22Rv1 (cell line): Measurements from ENCODE around the gene UBE2C.

Experiments
- H3K27ac ChIP-seq: fragments of 450-650 bp; 2 replicates; pipeline ENCODE4 v1.5.1; 2017
- ZFX ChIP-seq: fragments of 450-650 bp; IDR thresholded peaks from 2 replicates; pipeline ENCODE4 v1.6.1; 2017; ENCODE audit warnings: antibody characterized with exemption, borderline replicate concordance
- TF ChIP-seq, protein P1 (sequence below): fragments of 450-650 bp; IDR thresholded peaks from 2 replicates; pipeline ENCODE4 v1.5.1; 2017; ENCODE audit warnings: mild to moderate bottlenecking

The UBE2C gene

DNA sequence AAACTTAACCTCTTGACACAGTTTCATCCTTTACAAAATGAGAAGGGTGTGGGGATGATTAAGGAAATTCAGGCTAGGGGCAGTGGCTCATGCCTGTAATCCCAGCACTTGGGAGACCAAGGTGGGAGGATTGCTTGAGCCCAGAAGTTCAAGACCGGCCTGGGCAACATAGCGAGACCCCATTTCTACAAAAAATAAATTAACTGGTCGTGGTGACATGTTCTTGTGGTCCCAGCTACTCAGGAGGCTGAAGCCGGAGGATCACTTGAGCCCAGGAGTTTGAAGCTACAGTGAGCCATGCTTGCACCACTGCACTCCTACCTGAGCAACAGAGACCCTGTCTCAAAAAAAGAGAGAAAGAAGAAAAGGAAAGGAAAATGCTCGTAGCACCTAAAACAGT, 54.0 kb downstream of the UBE2C start:
- no peak overlapping the region for H3K27ac ChIP-seq
- no peak for TF ChIP-seq ZFX
- TF ChIP-seq, protein P1, sequence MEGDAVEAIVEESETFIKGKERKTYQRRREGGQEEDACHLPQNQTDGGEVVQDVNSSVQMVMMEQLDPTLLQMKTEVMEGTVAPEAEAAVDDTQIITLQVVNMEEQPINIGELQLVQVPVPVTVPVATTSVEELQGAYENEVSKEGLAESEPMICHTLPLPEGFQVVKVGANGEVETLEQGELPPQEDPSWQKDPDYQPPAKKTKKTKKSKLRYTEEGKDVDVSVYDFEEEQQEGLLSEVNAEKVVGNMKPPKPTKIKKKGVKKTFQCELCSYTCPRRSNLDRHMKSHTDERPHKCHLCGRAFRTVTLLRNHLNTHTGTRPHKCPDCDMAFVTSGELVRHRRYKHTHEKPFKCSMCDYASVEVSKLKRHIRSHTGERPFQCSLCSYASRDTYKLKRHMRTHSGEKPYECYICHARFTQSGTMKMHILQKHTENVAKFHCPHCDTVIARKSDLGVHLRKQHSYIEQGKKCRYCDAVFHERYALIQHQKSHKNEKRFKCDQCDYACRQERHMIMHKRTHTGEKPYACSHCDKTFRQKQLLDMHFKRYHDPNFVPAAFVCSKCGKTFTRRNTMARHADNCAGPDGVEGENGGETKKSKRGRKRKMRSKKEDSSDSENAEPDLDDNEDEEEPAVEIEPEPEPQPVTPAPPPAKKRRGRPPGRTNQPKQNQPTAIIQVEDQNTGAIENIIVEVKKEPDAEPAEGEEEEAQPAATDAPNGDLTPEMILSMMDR, result no peak
